Skeletal muscle cell (primary cell): ENCODE data around the gene PCIF1.

Source experiments
- DNase-seq: peaks from one replicate; pipeline ENCODE4 v3.0.0-alpha.2; 2010; ENCODE audit warnings: low read depth
- H3K4me3 ChIP-seq: 2 replicates; pipeline ENCODE4 v1.5.1; 2011; ENCODE audit warnings: low read depth, mild to moderate bottlenecking, control low read depth, low read length, moderate library complexity

PCIF1 gene

DNA sequence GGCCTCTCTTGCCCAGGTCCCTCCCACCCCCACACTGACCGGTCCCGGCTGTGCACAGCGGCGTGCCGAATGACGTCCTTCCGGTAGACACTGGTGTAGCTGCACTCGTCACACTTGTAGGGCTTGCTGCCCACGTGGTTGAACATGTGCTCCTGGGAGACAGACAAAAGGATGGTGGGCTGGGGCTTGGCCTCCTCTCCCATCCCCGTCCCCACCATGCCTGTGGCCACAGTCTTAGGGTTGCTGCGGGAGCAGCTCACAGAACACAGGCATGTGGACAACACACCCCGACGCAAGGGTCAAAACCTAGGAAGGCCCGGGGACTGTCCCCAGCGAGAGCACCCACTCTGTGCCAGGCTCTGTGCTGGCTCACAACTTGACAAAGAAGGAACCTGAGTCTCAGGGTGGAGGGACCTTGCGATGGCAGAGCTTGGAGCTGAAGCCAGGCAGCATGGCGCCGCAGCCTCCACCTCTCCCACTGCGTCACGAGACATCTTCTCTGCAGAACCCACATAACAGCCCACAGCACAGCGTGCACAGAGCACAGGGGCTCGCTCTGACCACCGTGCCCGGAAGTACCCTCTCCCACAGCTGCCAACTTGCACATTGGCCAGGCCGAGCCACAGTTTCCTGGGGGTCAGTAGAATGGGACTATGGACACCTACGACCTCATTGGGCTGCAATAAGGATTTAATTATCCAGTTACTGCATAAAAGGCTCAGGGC is 27.7 kb downstream of the PCIF1 start:
- no peak for DNase-seq

DNA sequence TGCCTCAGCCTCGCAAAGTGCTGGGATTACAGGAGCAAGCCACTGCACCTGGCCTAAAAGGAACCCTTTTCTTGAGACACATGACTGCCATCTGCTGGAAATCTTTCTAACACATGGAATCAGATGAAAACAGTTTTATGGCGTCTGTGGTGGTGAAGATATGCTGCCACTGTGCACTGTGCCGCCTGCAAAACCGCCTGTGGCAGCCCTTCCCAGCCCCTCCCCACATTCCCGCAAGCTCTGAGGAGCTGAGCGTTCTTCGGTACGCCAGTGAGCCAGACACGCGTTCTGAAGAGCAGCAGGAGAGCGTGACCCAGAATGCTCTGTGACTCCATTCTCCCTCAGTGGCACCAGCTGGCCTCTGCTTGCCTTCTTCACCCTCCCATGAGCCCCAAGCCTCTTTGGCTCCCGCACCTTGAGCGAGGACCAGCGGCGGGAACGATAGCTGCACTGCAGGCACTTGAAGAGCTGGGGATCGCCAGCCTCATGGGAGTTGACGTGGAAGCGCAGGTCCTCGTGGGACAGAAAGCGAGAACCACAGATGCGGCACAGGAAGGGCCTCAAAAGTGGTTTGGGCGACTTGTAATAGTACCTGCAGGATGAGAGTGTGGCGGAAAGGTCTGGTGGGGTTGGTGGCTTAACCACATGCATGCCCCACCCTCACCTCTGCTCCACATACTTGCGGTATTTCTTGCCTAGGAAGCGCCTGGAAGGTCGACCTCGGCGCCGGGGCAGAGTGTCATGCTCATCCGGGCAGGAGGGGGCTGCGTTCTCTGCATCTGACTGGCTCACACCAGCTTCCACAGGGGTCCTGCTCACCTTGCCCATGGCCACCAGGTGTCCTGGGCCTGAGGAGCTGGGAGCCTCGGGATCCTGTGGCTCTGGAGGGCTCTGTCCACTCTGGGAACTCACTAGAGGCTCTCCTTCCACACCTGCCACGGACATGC is 28.8 kb downstream of the PCIF1 start:
- no peak overlapping the region for H3K4me3 ChIP-seq
- DNase-seq: no peak

More for the DNA sequence above, 27.7 kb downstream of the PCIF1 start:
- no peak overlapping the region for H3K4me3 ChIP-seq

DNA sequence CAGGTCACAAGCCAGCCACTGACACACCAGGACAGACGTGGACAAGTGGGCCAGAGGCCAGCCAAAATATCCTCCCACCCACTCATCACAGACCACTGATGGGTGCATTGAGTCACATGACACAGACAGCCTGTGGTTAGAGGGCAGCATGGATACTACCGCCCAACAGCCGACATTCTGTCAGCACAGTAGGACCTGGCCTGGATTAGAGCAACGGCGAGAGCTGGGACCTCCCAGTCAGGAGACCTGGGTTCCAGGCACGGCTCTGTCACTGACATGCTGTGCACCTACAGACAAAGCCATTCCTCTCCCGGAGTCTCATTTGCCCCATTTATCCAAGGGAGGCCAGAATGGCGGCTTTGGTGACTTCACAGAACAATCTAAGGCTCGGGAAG is 29.5 kb downstream of the PCIF1 start:
- DNase-seq: no peak
- H3K4me3 ChIP-seq: no peak overlapping the region

DNA sequence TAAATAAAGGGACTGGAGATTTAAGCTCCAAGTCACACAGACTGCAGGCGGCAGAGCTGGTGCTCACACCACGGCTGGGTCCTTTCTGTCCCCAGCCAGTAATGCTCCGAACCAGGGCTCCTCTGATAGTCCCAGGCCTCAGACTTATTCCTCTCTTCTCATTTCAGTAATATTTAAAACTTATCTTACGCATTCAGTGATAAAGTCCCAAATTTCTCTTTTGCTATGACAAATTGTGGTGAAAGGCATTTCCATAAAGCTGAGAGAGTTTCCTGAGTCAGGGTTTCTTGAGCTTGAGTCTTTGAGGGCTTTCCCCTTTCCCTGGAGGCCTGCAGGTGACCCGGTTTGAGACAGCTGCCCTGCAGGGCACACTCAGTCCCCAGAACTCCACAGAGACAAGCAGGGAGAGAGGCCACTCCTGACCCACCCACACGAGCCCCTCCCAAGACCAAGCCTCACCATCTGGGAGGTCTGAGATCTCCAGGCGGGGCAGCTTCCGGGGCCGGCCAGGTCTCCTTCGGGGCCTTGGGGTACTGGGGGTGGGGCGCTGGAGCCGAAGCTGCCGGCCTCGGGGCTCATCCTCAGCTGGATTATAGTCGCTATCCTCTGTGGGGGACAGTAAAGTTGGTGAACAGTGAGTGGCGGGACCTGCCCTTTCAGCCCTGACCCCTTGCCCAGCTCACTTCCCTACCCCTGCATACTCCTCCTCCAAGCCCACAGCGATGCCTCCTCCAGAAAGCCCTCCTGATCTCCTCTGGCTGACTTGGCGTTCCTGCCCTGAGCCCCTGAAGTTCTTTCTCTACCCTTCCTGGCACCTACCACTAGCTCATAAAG is 30.9 kb downstream of the PCIF1 start:
- no peak for DNase-seq
- no peak overlapping the region for H3K4me3 ChIP-seq

DNA sequence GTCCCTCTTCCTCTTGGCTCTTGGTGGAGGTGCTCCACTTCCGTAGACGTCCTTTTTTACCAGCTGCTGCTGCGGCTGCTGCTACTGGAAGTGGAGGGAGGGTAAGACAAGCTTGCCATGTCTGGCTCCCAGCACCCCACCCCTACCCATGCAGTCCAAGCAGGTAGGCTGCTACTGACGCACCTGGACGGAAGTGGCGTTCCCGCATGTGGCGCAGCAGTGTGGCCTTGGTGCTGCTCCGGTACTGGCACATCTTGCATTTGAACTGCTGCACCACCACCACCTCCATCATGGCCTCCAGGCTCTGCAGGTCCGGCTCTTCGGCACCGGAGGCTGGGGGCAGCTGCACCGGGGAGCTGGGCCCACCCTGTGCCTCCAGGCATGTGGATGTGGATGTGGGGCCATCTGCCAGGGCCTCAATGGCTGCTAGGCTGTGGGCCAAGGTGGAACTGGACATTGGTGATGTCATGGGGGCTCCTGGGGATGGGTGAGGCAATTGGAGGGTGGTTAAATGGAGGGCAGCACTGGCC is 33.1 kb downstream of the PCIF1 start:
- no peak for DNase-seq
- H3K4me3 ChIP-seq: no peak overlapping the region

DNA sequence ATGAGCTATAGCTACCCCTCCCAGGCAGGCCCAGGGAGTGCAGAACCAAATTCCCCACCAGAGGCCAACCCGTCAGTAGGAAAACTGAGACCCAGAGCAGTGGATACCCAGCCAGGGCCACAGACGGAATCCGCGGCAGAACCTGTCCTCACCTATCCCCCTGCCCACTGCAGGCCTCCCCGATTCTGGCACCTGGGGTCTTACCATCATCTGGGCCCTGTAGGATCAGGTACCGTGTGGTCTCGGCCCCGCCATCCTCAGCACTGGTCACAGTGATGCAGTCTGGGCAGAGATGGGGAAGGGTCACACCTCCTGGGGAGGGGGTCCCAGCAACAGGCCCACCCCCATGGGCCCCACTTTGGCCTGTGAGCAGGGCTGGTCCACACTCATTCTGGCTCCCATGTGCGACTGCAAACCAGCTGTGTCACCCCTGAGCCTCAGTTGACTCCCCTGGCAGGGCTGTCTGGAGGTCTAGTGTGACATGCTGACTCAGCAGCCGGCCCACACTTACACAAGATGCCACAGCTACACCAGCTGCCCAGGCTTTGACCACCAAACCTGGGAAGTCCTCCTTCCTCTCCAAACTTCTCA is 33.7 kb downstream of the PCIF1 start:
- no peak overlapping the region for H3K4me3 ChIP-seq
- no peak for DNase-seq

DNA sequence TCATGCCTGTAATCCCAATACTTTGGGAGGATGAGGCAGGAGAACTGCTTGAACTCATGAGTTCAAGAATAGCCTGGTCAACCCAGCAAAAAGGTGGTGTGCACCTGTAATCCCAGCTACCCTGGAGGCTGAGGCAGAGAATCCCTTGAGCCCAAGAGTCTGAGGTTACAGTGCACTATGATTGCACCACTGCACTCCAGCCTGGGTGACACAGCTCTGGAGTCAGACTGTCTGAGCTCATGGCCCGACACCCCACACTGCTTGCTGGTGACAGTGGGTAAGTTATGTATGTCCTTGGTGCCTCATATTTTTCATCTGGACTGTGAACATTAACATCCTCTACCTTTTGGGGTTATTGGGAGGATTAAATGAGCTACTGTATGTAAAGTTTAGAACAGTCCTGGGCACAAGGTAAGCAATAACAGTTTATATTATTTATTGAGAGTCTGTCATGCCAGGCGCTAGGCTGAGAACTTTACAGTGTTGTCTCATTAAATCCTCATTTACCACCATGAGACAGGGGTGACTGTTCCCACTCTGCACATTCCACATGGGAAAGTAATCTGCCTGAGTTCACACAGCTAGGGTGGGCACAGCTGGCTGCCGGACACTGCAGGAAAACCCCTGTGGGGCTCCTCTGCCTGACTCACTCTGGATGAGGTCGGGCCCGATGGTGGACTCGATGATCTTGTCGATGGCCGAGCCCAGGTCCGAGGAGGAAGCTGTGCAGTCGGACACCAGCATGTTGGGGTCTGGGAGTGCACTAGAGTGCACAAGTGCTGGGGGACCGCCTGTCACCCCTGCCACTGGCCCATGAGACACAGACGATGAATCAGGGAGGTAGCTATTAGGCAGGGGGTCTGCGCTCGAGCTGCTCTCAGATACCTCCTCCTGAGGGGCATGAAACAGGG is 34.6 kb downstream of the PCIF1 start:
- DNase-seq: no peak
- H3K4me3 ChIP-seq: no peak overlapping the region

DNA sequence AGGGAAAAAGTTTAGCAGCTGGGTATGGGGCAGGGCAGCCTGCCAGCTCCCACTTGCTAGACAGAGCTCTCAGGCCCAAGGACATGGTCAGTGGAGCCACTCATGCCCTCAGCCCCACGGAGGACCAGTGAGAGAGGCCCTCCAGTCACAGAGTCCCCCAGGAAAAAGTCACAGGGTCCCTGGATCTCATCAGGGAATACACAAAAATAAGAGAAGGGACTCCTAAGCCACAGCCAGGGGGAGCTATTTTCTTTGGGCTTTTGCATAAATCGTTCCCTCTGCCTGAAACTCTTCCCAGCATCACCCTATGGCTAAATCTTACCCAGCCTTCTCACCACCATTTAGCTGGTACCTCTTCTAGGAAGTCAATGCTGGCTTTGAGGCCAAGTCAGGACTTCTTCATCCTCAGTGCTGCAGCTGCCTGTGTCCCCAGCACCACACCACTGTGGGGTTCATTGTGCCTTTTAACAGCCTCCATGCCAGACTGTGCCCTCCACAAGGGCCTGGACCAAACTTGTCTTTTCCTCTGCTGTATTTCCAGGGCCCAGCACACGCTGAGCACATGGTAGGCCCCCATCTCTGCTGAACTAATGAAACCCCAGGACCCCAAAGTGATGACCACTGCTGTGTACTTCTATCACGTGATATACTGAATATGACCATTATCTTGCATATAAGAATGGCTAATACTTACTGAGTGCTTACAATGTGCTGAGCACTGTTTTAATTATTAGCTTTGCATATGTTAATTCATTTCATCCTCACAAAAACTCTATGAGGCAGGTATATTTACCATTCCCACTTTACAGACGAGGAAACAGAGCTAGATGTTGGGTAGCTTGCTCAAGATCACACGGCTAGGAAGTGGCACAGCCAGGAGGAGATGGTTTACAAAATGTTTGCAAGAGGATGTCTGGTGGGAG is 35.5 kb downstream of the PCIF1 start:
- peak overlapping the region; percentile 90 for H3K4me3 ChIP-seq
- no peak for DNase-seq

DNA sequence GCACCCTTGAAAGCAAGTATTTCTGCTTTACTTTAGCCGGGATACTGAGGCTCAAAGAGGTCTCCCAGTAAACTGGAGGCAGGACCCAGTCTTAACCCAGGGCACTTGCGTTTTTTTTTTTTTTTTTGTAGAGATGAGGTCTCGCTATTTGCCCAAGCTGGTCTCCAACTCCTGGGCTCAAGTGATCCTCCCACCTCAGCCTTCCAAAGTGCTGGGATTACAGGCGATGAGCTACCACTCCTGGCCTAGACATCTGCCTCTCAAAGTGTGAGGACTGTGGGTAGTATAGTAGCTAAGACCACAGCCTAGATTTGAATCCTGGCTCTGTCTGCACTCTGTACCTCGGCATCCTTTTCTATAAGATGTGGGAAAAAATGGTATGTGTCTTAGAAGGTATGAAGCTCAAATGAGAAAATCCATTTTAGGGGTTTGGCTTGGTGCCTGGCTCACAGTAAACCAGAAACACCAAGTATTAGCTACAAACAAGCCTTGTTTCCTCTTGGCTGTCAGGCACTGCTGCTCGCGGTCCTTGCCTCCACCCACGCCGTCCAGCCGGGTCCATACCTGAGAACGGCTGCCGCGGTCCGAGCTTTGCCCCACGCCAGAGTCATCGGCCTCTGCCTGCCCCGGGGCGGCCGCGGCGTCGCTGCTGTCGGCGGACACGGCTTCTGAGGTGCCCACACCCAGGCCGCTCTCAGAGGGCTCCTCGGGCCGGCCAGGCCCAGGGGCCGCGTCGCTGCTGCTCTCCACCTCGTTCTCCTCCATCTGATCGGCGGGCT is 36.4 kb downstream of the PCIF1 start:
- no peak for DNase-seq
- peak overlapping the region; percentile 90 for H3K4me3 ChIP-seq

DNA sequence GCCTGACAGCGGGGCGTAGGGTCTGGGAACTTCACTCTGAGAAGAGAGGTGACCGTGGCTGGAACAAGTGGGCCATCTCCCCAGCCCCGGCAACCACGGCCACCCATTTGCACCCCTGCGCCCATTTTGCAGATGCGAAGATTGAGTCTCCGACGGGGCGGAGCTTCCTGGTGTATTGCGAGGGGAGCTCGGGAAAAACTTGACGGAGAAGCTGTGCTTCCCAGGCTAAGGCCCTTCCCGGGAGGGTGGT is 36.9 kb downstream of the PCIF1 start:
- H3K4me3 ChIP-seq: peak overlapping the region; percentile 90
- DNase-seq: no peak

DNA sequence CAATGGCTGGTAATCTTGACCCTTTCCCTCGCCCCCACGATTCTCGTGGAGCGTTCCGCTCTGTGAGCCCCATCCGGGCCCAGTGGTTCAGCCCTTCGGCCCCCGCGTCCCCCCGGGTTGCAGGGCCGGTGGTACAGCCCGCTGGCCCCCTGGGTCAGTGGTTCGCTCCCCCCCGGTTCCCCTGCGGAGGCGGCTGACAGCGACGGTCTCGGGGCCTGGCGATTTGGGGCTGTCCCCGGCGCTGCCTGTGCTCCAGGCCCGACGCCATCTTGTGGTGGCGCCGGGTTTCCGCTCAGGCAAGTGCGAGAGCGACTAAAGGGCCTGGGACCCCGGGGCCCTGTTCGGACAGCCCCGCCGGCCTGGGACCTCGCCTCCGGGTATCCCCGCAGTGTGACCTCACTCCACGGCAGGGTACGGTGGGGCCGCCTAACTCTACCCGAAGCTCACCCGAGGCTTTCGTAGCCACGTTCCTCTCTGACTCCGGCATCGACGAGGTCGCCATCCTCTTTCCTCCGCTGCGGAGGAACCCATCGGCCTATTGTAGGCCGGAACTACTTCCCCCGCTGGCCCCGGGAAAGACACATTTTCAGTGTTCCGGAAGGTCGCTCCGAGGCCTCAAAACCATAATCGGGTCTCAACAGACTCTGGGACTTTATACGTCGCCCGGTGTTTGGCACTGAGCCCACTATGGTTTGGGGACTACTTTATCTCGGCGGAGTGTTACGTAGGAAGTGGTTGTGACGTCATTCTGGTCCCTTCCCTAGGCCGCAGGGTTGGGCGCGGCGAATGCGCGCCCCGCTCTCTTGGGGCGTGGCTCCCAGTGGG is 37.4 kb downstream of the PCIF1 start, which contains the start of gene ZNF335:
ZNF335 (minus strand) TSS at position 529 of the 825 bp plus-strand sequence. CDS start 793 bp downstream, outside the sequence.
- peak within 1 kb of the TSS; percentile 90 for H3K4me3 ChIP-seq
- DNase-seq: peak; percentile 89

DNA sequence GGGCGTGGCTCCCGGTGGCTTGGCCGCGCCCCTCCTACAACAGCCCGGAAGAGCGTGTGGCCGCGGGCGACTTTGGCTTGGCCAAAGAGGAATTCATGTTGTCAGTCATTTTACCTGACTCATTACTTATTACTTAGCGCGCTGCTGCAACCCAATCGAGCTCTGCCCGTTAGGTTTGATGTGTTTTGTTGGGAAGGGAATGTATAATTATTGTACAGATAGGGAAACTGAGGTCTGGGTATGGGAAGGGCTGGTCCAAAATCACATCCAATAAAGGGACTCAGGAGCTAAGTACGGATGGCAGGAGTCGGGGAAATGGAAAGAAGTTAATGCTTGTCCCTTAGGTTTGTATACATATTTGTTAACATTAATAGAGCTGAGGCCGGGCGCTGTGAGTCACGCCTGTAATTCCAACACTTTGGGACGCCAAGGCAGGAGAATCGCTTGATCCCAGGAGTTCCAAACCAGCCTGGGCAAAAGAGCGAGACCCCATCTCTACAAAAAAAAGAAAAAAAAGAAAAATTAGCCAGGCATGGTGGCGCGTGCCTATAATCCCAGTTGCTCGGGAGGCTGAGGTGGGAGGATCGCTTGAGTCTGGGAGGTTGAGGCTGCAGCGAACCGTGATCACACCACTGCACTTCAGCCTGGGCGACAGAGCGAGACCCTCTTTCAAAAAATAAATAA is 38.2 kb downstream of the PCIF1 start:
- peak overlapping the region; percentile 90 for H3K4me3 ChIP-seq
- DNase-seq: no peak

DNA sequence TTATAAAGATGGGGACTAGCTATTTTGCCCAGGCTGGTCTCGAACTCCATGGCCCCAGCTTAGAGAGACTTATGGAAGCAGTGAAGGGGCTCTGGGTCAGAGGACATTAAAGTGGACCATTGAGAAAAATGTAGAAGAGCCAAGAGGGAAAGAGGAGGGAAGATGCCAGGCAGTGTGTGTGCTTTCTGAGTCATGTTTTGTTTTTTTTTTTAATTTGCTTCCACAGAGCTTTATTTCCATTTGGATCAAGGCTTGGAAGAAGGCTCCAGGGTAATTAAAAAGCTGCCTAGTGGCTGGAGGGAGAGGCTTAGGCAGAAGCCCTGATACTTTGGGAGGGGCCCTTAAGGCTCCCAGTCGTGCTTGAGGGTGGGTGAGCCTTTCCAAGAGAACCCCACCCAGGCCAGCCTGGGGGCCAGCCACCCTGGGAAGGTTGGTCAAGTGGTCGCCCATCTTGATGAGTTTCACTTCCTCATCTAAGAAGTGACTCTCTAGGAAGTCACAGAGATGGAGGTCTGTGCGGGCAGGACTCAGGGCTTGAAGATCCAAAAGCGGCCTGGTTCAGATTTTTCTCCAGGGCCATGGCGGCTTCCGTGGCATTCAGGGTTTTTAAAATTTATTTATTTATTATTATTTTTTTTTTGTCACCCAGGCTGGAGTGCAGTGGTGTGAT is 40.5 kb downstream of the PCIF1 start:
- no peak overlapping the region for H3K4me3 ChIP-seq
- no peak for DNase-seq

DNA sequence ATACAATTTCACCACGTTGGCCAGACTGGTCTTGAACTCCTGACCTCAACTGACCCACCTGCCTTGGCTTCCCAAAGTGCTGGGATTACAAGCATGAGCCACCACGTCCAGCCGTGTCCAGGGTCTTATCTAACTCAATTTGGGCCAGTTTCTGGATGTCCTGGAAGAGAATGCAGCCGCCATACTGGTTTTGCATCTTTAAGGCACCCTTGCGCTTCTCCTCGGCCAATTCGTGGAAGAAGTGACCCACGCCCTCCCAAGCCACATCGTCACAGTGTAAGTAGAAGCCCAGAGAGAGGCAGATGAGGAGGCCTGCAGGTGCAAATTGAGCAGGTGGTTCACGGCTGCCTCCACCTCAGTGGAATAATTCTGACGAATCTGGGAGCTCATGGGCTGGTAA is 41.2 kb downstream of the PCIF1 start:
- H3K4me3 ChIP-seq: no peak overlapping the region
- no peak for DNase-seq

DNA sequence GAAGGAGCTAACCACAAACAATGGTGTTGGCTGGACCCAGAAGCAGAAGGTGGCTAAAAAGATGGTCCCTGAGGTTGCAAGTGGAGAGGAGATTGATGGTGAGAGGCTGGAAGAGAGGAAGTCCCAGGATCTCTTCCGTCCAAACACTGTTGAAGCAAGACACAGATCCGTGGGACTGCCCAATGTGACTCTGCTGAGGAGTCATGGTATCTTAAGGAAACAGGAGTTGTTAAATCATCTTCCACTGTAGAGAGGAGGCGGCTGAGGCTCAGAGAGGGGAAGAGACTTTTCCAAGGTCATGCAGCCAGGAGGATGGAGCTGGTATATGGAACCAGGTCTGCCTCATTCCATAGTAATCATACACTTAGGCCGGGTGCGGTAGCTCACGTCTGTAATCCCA is 41.6 kb downstream of the PCIF1 start:
- DNase-seq: no peak
- H3K4me3 ChIP-seq: no peak overlapping the region
